Neural crest cell (in vitro differentiated cells): Measurements from ENCODE around the gene DSC1. TPM values are rescaled to one million over a fixed set of nuclear protein-coding genes. Genes with fewer than 3 reads are reported as not detected.

ENCODE experiments used
- DNase-seq: peaks from one replicate; pipeline ENCODE4 v3.0.0; 2021; ENCODE audit warnings: low read depth, mixed read lengths, low spot score
- H3K27ac Mint-ChIP-seq: one replicate; pipeline ENCODE4 v1.8.0; 2021; ENCODE audit warnings: mild to moderate bottlenecking, mixed read lengths; ENCODE audit not compliant: unreplicated experiment
- H3K27me3 Mint-ChIP-seq: 2 replicates; pipeline ENCODE4 v1.8.0; 2021; ENCODE audit warnings: low read depth, mild to moderate bottlenecking, mixed read lengths
- H3K36me3 Mint-ChIP-seq: 2 replicates; pipeline ENCODE4 v1.8.0; 2021; ENCODE audit warnings: low read depth, mild to moderate bottlenecking, mixed read lengths
- H3K4me1 Mint-ChIP-seq: 2 replicates; pipeline ENCODE4 v1.8.0; 2021; ENCODE audit warnings: mixed read lengths
- H3K4me3 Mint-ChIP-seq: one replicate; pipeline ENCODE4 v1.8.0; 2021; ENCODE audit warnings: mild to moderate bottlenecking, mixed read lengths
- H3K9me3 Mint-ChIP-seq: 2 replicates; pipeline ENCODE4 v1.8.0; 2021; ENCODE audit warnings: mixed read lengths
- CTCF ChIP-seq: fragments of 200-600 bp; sonication (generic); conservative IDR thresholded peaks from 2 replicates; pipeline ENCODE4 v1.5.0; 2021; ENCODE audit warnings: antibody characterized with exemption, mild to moderate bottlenecking
- total RNA-seq: library from RNA; stranded (reverse); gene quantifications from 2 replicates; pipeline ENCODE4 v1.2.1, GENCODE V29; 2021

DSC1 gene
- total RNA-seq, 1 donor from 2014 or later, result not detected

- Mint-ChIP-seq H3K9me3 (peaks cover 2% of the 10 kb centered on the region), H3K4me3 (no peak overlapping the region), H3K27me3 (no peaks in the 10 kb centered on the region), H3K36me3 (no peaks in the 10 kb centered on the region), H3K4me1 (peaks cover 45% of the 10 kb centered on the region), H3K27ac (no peak overlapping the region)
- DNase-seq, result no peak
- no peak for TF ChIP-seq CTCF
Measured at GRCh38 chr18:31203096-31203793, 40.6 kb upstream of the DSC1 start.

GRCh38 chr18:31199190-31199769 lies 36.6 kb upstream of the DSC1 start:
- peaks cover 2% of the 10 kb centered on the region for H3K9me3 Mint-ChIP-seq
- H3K4me1 Mint-ChIP-seq, result peaks cover 25% of the 10 kb centered on the region
- no peaks in the 10 kb centered on the region for H3K27me3 Mint-ChIP-seq
- TF ChIP-seq CTCF, result no peak
- no peak overlapping the region for H3K27ac Mint-ChIP-seq
- H3K36me3 Mint-ChIP-seq, result no peaks in the 10 kb centered on the region
- no peak for DNase-seq
- no peak overlapping the region for H3K4me3 Mint-ChIP-seq

- H3K4me3 Mint-ChIP-seq, result no peak overlapping the region
- DNase-seq, result no peak
Measured at GRCh38 chr18:31197676-31198075, 35.0 kb upstream of the DSC1 start.

GRCh38 chr18:31195063-31195462 lies 32.4 kb upstream of the DSC1 start:
- no peak overlapping the region for H3K27ac Mint-ChIP-seq
- H3K27me3 Mint-ChIP-seq, result no peaks in the 10 kb centered on the region
- no peak for TF ChIP-seq CTCF
- DNase-seq, result no peak
- H3K36me3 Mint-ChIP-seq, result no peaks in the 10 kb centered on the region
- peaks cover 15% of the 10 kb centered on the region for H3K4me1 Mint-ChIP-seq
- no peaks in the 10 kb centered on the region for H3K9me3 Mint-ChIP-seq
- H3K4me3 Mint-ChIP-seq, result no peak overlapping the region

More at GRCh38 chr18:31197676-31198075, 35.0 kb upstream of the DSC1 start:
- no peaks in the 10 kb centered on the region for H3K36me3 Mint-ChIP-seq
- no peaks in the 10 kb centered on the region for H3K27me3 Mint-ChIP-seq
- no peak overlapping the region for H3K27ac Mint-ChIP-seq
- H3K9me3 Mint-ChIP-seq, result peaks cover 2% of the 10 kb centered on the region
- no peak for TF ChIP-seq CTCF
- H3K4me1 Mint-ChIP-seq, result peaks cover 15% of the 10 kb centered on the region

- Mint-ChIP-seq H3K4me1 (no peaks in the 10 kb centered on the region), H3K9me3 (no peaks in the 10 kb centered on the region), H3K27me3 (no peaks in the 10 kb centered on the region), H3K27ac (no peak overlapping the region), H3K4me3 (no peak overlapping the region), H3K36me3 (no peaks in the 10 kb centered on the region)
- no peak for DNase-seq
- TF ChIP-seq CTCF, result no peak
Measured at GRCh38 chr18:31192086-31192776, 29.6 kb upstream of the DSC1 start.
